NCI-H1930 (cell line): ENCODE data around the gene HOXA7.

Source experiments
- DNase-seq, 2 experiments: peaks; one replicate each; lab custom pipeline; 2025; lab: John Stamatoyannopoulos, UW

HOXA7 gene

DNA sequence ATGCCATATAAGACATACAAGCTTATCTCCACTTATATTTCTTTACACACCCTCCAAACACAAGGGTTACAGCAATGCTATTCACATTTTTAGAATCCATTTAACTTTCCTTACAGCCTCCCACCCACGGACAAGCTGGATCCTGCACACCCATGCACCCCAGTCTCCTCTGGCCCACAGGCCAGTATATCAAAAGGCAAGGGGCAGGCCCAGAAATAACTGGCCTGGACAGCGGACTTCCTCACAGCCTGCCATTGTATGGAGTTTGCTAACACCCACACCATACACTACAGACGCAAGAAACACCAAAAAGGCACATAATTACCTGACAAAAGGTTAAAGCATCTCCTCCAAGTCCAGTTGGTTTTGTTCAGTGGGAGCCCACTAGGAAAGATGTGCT lies 37.9 kb downstream of the HOXA7 start:
- no peak for DNase-seq

DNA sequence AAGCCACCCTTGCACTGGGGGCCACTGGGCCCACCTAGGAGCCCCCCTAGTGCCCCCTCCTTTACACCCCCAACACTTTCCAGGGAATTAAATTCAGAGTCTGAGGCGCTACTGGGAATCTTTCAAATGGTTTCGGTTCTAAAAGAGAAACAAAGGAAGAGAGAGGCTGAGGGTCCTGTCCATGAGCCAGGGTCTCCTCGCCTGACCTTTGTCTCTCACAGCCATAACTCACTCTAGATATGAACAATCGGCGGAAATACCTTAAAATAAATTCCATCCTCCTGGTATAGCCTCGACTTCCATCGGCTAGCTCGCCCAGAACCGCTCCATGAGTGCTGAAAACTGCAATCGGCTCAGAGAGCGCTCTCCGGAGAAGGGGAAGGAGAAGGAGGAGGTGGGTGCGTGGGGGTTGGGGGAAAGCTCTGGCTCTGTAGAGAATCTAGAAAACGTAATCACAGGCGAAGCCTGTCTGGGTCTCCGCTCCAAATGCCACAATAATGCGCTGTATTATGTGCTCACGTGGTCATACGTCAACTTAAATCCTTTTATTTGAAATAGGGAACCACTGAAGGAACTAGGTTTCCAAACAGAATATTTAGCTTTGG lies 38.5 kb downstream of the HOXA7 start:
- DNase-seq, result no peak

- DNase-seq, result no peak
Measured at GRCh38 chr7:27116962-27117886, 39.3 kb downstream of the HOXA7 start.

GRCh38 chr7:27116031-27116961 lies 40.2 kb downstream of the HOXA7 start:
- no peak for DNase-seq

DNA sequence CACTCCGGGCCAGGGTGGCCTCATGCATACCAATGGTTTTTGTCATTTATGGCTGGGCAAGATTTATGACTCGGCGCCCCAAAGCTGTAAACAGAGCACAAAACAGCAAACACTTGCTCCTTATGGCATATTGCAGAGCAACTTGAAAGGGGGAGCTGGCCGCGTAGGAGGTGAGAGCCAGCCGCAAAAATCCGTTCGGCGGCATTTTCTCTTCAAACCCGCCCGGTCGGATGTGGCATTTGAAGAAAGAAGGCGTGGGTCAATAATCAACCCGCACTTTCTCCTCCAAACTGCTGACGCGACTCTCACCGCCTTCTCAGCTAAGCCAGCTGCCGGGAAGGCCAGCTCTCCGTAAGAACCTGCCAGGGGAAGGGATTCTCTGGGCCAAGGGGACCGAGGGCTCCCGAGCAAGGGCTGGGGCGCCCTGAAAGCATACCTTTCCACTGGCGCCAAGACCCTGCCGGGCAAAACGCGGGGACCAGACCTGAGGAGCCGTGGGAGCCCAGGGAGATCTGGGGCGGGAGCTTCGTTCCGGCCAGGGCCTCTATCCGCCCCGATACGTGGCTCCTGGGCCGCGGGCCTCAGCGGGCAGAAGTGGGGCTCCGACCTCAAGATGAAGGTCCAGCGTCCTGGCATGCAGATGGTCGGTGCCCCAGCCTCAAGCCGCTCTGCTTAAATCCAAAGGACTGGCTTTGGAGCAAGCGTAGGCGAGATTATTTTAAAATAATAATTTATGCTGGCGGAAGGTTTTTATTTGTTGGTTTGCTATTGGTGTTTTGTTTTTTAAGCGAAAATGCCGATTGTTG lies 41.1 kb downstream of the HOXA7 start:
- DNase-seq, result no peak

- no peak for DNase-seq
Measured at GRCh38 chr7:27114881-27115220, 41.6 kb downstream of the HOXA7 start.

DNA sequence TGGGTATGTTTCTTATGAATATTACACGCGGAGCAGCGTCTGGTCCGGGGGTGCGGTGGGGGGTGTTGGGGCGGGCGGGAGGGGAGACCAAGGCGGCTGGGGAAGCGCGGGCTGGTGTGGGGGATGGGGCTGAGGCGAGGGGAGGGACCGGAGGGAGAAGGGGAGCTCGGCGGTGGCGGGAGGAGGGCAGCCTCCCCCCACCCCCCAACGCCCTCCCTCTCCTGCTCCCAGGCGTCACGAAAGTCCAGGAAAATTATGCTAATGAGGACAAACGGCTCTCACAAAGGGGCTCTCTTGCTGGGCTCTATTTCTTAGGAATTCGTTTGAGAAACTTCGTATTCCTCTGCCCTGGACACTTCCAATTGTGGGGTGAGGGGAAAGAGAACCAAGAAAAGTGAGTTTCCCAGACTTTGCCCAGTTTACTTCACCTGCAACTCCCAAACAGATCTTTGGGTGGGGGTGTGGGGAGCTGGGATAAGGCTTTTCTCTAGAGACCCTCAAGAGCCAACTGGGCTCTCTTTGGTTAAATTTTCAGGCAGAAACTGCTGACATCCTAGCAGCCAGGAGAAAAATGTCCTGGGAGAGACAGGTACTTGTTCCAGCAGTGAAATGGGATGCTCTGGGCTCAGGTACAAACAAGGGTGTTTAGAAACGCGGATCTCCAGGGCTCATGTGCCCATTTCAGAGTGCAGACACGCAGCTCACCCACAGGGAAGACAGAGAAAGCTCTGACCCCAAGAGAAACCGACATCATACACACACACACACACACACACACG lies 42.3 kb downstream of the HOXA7 start:
- no peak for DNase-seq

GRCh38 chr7:27112955-27113949 lies 43.2 kb downstream of the HOXA7 start:
- no peak for DNase-seq

- no peak for DNase-seq
Measured at GRCh38 chr7:27112361-27112760, 44.1 kb downstream of the HOXA7 start.

GRCh38 chr7:27111751-27112277 lies 44.7 kb downstream of the HOXA7 start:
- DNase-seq, result no peak

DNA sequence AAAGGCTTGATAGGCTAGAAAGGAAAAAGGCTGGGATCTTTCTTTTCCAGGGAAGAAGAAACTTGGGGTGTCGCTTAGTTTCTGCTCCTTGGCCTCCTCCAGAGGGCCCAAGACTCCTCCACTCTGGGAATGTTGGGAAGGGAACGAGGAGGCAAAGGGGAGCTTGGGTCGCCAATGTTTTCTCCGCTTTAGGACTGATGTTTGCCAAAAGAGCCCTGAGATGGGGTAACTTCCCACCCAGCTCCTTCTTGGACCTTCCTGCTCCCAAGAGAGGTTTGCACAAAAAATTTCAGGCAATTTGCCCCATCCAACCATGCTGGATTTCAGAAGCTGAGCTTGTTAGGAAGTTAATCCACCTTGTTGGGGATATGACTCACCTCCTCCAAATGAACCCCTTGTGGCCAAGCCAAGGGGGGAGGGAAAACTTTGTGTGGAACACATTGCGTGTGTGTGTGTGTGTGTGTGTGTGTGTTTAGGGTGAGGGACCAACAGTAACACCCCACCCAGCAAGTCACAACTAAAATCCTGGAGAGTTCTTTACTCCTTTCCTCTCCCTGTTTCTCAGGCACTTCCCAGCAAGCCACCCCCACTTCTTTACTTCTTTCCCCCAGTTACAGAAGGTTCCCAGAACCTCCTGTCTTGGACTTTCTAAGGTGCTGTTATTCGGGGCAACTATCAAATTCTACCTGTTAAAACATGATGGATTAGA lies 45.3 kb downstream of the HOXA7 start:
- no peak for DNase-seq

DNA sequence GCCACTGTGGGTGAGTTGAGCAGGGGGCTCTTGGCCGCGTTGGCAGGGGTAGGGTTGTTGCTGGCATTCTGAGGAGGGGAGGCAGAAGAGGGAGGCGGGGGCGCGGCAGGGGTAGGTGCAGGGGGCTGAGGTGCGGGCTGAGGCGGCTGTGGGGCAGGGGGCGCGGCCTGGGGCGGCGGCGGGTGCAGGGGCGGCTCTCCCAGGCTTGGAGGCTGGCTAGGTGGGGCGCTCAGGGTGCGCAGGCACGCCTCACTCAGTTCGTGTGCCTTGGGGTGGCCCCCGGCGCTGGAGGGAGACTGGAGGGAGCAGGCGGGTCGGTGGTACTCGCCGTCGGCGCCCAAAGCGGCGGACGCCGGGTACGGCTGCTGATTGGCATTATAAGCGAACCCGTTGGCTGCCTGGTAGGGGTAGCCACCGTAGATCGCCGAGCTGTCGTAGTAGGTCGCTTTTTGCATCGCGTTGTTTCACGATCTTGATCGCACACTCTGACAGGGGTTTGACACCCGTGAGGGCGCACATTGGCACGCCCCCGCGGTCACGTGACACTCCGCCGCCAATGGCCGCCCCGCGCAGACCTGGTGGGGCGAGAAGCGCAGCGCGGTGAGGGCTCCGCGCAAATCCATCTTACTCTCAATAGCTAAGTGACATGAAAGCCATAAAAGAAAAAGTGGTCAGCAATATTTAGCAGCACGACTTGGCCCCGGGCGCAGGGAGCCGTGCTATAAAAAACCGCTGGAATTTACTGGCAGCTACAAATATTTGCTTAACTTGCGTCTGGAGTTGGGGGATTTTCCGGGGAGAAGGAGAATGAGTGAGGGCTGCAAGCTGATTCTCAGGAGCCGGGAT lies 46.1 kb downstream of the HOXA7 start:
- no peak for DNase-seq

DNA sequence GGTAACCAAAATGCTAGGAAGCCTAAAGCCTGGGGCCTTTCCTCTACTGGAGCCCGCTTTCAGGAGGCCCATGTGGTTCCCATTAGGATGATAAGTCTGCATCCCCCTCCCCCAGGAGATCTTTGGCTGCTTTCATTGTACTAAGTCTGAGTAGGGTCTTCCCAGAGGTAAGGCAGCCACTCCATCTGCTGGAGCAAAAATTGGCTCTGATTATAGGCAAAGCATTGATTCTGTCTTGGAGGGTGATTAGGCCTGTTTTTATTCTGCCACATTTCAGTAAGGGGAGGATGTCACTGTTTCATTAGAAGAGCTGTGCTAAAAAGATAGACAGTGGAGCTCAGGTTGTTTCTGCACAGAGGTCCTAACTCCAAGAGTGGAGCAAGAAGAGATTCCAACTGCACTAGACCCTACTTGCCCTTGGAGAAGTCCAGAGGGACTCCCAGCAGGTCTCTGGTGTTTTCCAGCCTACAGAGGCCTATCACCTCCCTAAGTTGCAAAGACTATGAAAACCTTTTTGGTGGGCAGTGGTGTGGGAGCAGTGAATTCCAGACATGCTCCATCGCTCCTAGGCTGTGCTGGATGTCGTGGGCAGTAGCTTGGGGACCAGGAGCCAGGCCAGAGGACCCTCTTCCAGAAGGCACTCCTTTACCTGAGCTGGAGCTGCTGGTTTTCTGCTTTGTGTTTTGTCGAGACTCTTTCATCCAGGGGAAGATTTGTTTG lies 46.8 kb downstream of the HOXA7 start:
- no peak for DNase-seq

GRCh38 chr7:27108390-27109127 lies 47.9 kb downstream of the HOXA7 start:
- DNase-seq, result no peak

DNA sequence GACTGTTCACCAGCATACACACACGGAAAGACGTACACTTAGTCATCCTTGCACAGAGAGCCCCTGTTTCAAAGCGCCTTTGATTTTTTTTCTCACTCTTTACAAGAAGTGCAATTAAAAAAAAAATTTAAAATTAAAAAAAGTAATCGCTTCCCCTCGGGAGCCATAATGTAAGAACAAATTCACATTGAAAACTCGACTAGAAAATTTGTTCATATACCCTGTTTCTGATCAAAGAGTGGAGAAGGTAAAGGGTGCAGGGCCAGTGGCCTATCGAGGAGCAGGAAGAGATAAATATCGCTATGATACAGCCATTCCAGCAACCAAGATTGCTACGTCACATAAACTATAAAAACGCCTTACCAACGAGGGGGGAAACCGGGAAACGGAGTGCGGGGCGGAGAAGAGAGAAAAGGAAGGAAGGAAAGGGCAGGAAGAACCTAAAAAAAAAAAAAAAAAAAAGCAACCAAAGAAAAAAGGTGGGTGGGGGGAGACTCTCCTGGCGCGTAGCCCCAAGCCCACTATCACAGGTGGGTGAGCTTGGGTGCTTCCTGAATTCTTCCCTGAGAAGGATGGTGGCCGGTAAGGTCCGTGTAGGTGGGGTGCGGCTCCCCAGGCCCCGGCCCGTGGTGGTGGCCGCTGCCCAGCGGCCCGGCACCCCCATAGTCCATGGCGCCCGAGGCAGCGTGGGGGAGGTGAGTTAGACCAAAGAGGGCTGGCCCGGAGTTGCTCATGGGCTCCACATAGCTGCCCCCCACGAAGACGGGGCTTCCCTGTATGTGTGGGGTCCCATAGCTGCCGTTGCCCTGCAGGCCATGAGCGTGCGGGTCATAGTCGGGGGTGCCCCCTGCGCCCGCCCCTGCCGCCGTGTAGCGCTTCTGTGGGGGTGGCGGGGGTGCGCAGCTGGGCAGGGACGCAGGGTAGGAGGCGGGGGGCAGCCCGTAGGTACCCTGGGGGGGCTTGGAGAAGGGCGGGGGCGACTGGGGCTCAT lies 48.8 kb downstream of the HOXA7 start:
- DNase-seq, result no peak
